Effector memory CD4-positive, alpha-beta T cell (primary cell): ENCODE results near the gene SUGCT.

Source experiments
- DNase-seq, 3 donors: peaks; one replicate each; pipeline ENCODE4 v3.0.0-alpha.2; 2020
- H3K27ac ChIP-seq: 2 replicates; pipeline ENCODE4 v1.7.0; 2013; ENCODE audit warnings: mild to moderate bottlenecking, low read length, moderate library complexity; ENCODE audit not compliant: insufficient read depth, poor library complexity, severe bottlenecking
- H3K27me3 ChIP-seq: replicated peaks from 2 replicates; pipeline ENCODE4 v1.7.0; 2013; ENCODE audit warnings: mild to moderate bottlenecking, low read length; ENCODE audit not compliant: insufficient read depth, control insufficient read depth, poor library complexity, severe bottlenecking
- H3K36me3 ChIP-seq: 2 replicates; pipeline ENCODE4 v1.7.0; 2013; ENCODE audit warnings: mild to moderate bottlenecking, low read length, moderate library complexity; ENCODE audit not compliant: control insufficient read depth, insufficient read depth
- H3K4me1 ChIP-seq: 2 replicates; pipeline ENCODE4 v1.7.0; 2013; ENCODE audit warnings: low read length, mild to moderate bottlenecking; ENCODE audit not compliant: control insufficient read depth, insufficient read depth, poor library complexity, severe bottlenecking
- H3K4me3 ChIP-seq: 2 replicates; pipeline ENCODE4 v1.7.0; 2013; ENCODE audit warnings: low read length, low read depth, mild to moderate bottlenecking; ENCODE audit not compliant: insufficient read depth, poor library complexity, severe bottlenecking
- H3K9me3 ChIP-seq: 2 replicates; pipeline ENCODE4 v1.7.0; 2013; ENCODE audit warnings: mild to moderate bottlenecking, low read length, moderate library complexity; ENCODE audit not compliant: control insufficient read depth

Gene SUGCT

DNA sequence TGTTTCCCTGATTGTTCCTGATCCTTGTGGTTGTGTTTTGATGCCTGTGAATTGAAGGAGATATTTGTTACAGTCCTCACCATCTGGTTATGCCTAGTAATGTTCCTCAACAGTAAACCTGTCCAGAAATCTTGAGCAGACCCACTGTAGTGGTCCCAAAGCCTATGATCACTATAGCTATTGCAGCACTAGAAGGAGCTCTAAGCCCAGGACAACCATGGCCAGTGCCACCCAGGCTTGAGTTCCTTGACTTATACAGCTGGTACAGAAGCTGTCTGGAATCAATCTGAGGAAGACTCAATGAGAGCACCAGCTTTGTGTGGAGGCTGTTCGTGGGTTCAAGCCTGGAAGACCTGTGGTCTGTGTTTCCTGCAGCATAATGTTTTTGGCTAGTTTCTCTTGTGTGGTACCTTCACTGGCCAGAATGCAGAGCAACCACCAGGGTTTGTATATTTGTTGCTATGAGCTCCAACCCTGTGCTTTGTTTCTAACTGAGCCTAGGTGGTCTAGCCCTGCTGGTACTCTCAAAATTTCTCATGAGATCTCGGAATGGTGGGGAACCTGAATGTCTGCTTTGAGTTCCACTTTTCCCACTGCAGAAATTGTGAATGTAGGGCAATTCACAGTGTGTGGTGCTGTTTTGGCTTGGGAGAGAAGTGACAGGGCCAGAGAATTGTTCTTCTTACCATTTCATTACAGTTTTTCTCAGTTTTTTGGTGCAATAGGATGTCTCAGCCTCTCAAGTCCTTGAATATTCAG is 355.2 kb downstream of the SUGCT start:
- H3K9me3 ChIP-seq = no peaks in the 10 kb centered on the region
- no peak overlapping the region for H3K4me3 ChIP-seq
- no peaks in the 10 kb centered on the region for H3K4me1 ChIP-seq
- H3K27me3 ChIP-seq = no peaks in the 10 kb centered on the region
- H3K36me3 ChIP-seq = no peaks in the 10 kb centered on the region
- H3K27ac ChIP-seq = no peak overlapping the region
- DNase-seq = no peak

DNA sequence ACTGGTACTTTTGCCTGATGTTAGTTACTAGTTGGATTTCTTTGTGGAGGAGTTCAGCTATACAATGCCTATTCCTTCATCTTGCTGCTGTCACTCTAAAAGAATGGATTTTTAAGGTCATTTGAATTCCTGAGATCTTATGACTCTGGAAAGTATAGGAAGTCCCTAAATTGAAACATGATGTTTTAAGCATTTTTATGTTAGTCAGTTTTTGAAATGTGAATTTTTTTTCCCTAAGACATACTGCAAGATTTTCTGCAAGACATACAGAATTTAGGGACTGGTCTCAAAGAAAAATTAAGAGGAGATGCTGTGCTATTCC is 355.8 kb downstream of the SUGCT start:
- no peak for DNase-seq
- Histone ChIP-seq H3K36me3 (no peaks in the 10 kb centered on the region), H3K4me1 (no peaks in the 10 kb centered on the region), H3K27me3 (no peaks in the 10 kb centered on the region), H3K27ac (no peak overlapping the region), H3K4me3 (no peak overlapping the region), H3K9me3 (no peaks in the 10 kb centered on the region)

DNA sequence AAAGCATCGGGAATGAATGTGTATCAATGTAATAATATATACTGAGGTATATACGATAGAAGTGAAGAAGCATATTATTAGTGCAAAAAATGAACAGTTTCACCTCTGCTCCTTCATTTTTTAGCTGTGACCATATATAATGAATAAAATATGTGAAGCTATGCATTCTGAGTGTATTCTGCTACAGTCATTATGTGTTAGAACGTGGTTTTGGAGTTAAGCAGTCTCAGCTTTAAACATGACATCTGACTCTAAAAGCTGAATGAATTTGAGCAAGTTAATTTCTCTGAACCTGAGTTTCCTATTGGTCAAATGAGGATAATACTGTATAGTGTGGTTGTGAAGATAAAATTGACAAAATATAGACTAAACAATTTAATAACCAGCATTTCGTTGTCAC is 358.1 kb downstream of the SUGCT start:
- Histone ChIP-seq H3K27ac (no peak overlapping the region), H3K36me3 (no peaks in the 10 kb centered on the region), H3K27me3 (no peaks in the 10 kb centered on the region), H3K9me3 (no peaks in the 10 kb centered on the region), H3K4me1 (no peaks in the 10 kb centered on the region), H3K4me3 (no peak overlapping the region)
- DNase-seq = no peak

DNA sequence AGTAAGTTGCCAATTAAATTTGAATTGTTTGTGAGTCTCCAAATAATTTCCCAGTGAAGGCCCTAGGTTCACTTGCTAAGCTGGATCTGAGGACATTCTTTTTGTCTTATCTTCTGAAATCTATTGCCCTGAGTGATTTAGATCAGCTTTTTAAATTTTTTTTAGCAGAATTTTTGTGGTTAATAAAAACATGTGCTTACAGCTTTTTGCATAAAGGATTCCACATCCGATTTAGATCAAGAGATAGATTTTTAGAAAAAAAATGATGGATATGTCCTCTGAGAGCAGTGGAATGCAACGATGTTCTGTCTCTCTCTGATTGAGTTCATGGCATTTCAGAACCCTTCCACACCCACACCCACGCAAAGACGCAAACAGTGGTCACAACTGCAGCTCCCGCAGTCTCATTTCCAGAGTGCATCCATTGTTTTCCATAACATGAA is 358.8 kb downstream of the SUGCT start:
- no peaks in the 10 kb centered on the region for H3K27me3 ChIP-seq
- H3K4me1 ChIP-seq = no peaks in the 10 kb centered on the region
- no peak overlapping the region for H3K27ac ChIP-seq
- DNase-seq = no peak
- H3K9me3 ChIP-seq = no peaks in the 10 kb centered on the region
- no peak overlapping the region for H3K4me3 ChIP-seq
- H3K36me3 ChIP-seq = no peaks in the 10 kb centered on the region

DNA sequence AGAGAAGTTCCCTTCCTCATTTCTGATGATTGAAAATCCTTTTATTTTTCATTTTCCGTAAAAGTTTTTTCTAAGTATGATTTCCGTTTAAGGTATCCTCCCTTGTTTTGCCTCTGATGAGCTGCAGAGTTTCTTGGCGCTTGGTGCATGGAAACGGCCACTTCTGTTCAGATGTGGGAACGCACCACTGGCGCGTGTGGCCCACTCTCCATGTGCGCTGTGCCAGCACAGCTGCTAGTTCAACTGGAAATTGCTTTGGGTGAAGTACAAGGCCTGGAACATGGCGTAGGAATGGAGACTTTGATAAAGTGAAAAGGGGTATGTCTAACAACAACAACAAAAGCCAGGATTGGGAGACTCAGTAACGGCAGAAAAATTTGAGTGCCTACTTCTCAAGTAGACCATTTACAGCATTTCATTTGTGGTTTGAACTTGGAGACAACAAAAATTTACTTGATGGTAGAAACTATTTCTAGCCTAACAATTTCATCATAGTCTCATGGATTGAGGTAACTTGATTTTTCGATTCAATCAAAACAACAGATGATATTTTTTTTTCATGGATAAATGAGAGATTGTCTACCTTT is 364.2 kb downstream of the SUGCT start:
- no peaks in the 10 kb centered on the region for H3K9me3 ChIP-seq
- H3K4me1 ChIP-seq = no peaks in the 10 kb centered on the region
- H3K27ac ChIP-seq = no peak overlapping the region
- no peak overlapping the region for H3K4me3 ChIP-seq
- no peak for DNase-seq
- no peaks in the 10 kb centered on the region for H3K27me3 ChIP-seq
- no peaks in the 10 kb centered on the region for H3K36me3 ChIP-seq

DNA sequence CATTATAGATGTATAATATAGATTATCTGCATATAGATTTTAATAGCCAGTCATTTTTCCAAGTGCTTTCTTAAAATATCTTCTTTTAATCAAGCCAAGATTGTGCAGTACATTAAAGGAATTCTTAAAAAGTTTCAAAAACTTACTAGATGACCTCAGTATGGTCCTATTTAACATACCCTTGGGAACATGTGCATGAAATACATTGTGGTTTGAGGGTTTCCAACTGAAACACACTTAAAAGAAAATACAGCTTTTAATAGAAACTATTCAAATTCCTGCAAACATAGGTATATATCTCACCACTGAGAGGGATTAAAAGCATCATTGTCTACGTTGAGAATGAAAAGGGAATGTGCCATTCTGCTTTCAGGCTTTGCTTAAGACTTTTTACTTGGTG is 364.9 kb downstream of the SUGCT start:
- DNase-seq = no peak
- no peaks in the 10 kb centered on the region for H3K27me3 ChIP-seq
- H3K4me1 ChIP-seq = no peaks in the 10 kb centered on the region
- H3K36me3 ChIP-seq = no peaks in the 10 kb centered on the region
- H3K9me3 ChIP-seq = no peaks in the 10 kb centered on the region
- H3K27ac ChIP-seq = no peak overlapping the region
- no peak overlapping the region for H3K4me3 ChIP-seq

DNA sequence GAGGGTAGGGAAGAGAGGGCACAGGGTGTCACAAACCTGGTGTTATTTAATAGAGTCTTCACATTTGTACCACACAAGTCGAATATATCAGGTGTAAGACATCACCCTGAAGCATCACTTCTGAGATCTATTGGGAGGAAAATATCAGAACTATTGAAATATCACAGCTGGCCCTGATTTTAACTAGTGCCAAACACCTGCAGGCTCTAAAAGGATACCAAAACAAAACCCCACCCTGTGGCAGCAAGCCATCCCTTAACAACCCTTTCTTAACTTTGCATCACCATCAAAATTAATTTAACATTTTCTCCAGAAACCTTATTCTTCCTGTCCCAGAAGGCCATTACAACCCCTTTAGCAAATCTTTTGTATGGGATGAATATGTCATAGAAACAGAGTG is 365.4 kb downstream of the SUGCT start:
- Histone ChIP-seq H3K9me3 (no peaks in the 10 kb centered on the region), H3K27ac (no peak overlapping the region), H3K4me1 (no peaks in the 10 kb centered on the region), H3K27me3 (no peaks in the 10 kb centered on the region), H3K36me3 (no peaks in the 10 kb centered on the region), H3K4me3 (no peak overlapping the region)
- DNase-seq = no peak

DNA sequence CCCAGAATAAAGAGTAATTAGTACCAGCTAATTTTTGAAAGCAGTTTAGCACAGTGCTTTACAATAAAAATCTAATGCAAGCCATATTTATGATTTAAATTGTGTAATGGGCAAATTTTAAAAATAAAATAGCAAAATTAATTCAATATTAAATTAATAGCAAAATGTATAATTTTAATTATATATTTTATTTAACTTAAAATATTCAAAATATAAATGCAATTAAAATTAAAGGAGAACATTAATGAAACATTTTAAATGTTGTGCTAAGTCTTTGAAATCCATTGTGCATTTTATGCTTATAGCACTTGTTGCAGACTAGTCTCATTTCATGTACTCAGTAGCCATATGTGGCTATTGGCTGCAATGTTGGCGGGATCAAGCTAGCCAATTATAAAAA is 367.6 kb downstream of the SUGCT start:
- DNase-seq = no peak

DNA sequence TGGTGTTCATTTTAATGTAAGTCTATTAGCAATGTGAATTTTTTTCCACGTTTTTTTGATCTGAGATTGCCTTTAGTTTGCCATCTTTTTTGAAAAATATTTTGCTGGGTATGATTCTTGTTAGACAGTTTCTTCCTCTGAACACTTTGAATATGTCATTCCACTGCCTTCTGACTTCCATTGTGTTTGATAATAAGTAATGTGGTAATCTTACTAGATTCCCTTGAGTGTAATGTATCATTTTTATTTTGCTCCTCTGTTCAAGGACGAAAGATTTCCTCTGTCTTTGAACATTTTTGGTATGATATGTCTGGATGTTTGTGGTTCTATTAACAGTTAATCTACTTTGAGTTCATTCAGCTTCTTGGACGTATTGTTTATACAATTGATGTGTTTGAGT is 371.4 kb downstream of the SUGCT start:
- no peak for DNase-seq
- H3K27ac ChIP-seq = no peak overlapping the region
- H3K4me3 ChIP-seq = no peak overlapping the region
- H3K4me1 ChIP-seq = no peaks in the 10 kb centered on the region
- H3K9me3 ChIP-seq = no peaks in the 10 kb centered on the region
- H3K36me3 ChIP-seq = no peaks in the 10 kb centered on the region
- no peaks in the 10 kb centered on the region for H3K27me3 ChIP-seq

More for the DNA sequence above, 367.6 kb downstream of the SUGCT start:
- Histone ChIP-seq H3K4me3 (no peak overlapping the region), H3K36me3 (no peaks in the 10 kb centered on the region), H3K27ac (no peak overlapping the region), H3K27me3 (no peaks in the 10 kb centered on the region), H3K9me3 (no peaks in the 10 kb centered on the region), H3K4me1 (no peaks in the 10 kb centered on the region)

DNA sequence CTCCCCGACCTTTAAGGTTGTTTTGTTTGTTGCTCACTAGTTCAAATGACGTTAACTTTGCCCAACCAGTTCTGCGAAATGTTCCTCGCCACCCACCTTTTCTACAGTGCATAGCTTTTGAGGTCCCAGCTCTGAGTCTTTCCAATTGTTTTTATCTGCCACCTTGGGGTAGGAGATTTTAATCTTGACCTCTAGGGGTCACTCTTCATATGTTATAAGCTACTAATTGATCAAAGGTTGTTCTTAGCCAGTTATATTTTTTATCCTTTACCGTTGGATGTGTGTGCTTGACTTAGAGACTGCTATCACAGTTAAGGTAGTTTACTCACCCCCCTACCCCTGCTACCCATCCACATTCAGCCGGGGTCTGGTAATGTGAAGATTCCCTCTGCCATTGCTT is 372.4 kb downstream of the SUGCT start:
- Histone ChIP-seq H3K4me1 (no peaks in the 10 kb centered on the region), H3K27me3 (no peaks in the 10 kb centered on the region), H3K36me3 (no peaks in the 10 kb centered on the region), H3K27ac (no peak overlapping the region), H3K9me3 (no peaks in the 10 kb centered on the region), H3K4me3 (no peak overlapping the region)
- no peak for DNase-seq
